GM19468 (cell line): Measurements from ENCODE around the gene ACIN1.

Source experiments
- ATAC-seq: cut with Tn5 transposase; IDR thresholded peaks from one replicate; pipeline ENCODE4 v1.9.1; 2021; ENCODE audit warnings: mild to moderate bottlenecking, moderate library complexity, moderate number of reproducible peaks; ENCODE audit not compliant: unreplicated experiment; ENCODE audit errors: extremely low read depth

The ACIN1 gene

DNA sequence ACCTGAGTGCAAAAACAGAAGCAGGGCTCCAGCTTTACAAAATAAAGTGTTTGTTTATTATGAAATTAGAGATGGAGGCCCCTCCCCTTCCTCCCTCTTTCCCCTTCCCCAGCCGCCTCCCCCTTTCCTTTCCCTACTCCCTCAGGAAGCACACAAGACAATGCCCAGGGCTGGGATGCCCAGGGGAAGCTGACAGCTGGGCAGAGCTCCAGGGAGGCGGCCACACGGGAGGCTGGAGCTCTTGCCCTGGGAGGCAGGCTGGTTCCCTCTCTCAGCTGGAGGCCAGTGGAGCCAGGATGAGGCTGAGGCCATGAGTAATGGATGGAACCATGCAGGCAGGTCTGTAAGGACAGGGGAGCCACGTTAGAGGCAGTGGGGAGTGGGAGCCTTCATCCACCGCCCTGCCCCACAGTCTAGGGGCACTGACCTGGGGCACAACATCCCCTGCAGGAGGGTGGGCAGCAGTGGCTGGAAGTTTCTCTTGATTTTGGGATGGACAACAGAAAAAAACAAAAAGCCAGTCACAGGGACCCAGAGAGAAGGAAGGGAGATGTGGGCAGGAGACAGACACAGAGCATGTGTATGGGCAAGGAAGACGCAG, 47.8 kb downstream of the ACIN1 start:
- no peak for ATAC-seq

DNA sequence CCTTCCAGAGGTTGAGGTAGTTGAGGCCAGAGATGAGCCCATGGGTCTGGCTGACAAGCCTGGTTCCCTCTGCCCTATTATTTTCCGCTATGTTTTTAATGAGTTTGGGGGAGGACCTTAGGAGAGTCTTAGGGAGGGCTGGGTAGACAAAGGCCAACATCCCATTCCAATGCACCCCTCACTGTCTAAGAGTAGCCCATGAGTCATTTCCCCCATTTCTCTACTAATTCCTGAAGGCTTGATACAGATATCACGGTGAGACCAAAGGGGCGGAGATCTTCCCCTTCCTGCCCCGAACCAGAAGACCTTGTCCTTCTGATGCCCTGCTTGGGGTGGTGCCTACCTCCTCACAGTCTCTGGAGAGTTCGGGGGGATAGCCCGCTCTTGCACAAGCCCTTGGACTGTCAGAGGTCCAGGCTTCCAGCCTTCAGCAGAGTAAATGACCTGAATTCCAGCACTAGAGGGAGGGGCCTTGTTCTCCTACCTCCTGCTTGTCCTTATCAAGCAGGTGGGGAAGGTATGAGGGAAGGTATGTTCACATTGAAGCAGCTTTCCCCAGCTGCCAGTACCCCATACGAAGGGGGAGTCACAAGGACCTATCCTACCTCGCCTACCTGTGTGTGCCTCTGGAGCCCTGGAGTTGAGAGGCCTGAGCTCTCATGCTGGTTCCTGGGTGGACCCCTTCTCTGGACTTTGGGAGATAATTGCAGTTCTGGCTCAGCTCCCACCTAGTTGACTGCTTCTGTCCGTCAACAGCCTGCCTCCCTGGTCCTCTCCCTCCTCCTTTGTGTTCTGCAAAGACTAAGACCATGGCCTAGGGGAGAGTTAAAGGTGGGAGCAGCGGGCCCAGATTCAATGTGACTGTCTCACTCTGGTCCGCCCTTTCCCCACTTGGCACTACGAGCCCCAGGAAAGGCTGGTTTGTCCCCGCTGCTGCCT, 49.2 kb downstream of the ACIN1 start:
- no peak for ATAC-seq

DNA sequence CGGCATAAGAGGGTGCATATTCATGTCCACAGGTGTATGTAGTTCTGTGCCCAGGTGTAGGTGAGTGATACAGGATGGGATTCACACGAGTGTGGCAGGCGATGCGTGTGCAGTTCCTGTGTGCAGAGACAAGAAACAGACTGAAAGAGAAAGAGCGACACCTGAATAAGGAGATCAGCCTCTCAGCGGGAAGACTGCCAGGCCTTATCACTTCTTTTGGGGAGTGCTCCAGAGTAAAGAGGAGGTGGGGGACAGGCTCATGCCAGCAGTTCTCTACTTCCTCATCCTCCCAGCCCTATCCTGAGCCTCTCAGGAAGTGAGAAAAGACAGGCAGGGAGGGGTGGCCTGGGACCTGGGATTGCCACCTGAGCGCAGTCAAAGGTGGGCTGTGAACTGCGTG, 50.1 kb downstream of the ACIN1 start:
- ATAC-seq: no peak

DNA sequence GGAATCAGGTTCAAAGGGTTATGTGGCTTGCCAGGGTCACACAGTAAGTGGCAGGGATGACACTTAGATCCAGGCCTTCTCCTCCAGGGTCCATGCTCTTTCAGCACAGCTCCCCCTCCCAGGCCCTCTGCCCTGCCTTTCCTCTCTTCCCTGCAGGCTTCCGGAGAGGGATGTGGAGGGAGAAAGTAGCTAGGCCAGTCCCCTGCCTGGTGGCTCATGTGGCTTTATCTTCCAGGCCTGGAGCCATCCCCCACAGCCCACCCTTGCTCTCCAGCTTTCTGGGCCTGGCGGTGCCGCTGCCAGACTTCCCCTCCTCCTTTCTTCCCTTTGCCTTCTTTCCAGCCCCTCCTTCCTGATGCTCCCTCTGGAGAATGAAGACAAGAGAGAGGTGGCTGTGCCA, 51.2 kb downstream of the ACIN1 start:
- ATAC-seq: no peak

DNA sequence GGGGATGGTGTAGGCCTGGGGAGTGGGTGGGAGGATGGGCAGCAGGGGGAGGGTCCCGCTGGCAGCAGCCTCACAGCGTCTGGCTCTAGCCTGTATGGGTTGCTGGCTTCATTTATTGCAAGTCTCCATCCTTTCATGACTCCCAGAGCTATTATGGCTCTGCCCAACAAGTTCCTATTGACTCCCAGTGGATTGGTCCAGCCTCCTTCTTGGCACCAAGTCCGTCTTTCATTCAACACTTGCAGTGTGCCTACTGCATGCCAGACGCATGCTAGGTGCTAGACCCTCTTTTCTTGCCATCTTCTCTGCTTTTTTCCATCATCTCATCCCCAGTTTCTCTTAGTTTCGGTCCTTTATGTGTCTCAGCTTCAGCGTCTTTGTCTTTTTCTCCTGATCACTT, 51.8 kb downstream of the ACIN1 start:
- ATAC-seq: no peak

DNA sequence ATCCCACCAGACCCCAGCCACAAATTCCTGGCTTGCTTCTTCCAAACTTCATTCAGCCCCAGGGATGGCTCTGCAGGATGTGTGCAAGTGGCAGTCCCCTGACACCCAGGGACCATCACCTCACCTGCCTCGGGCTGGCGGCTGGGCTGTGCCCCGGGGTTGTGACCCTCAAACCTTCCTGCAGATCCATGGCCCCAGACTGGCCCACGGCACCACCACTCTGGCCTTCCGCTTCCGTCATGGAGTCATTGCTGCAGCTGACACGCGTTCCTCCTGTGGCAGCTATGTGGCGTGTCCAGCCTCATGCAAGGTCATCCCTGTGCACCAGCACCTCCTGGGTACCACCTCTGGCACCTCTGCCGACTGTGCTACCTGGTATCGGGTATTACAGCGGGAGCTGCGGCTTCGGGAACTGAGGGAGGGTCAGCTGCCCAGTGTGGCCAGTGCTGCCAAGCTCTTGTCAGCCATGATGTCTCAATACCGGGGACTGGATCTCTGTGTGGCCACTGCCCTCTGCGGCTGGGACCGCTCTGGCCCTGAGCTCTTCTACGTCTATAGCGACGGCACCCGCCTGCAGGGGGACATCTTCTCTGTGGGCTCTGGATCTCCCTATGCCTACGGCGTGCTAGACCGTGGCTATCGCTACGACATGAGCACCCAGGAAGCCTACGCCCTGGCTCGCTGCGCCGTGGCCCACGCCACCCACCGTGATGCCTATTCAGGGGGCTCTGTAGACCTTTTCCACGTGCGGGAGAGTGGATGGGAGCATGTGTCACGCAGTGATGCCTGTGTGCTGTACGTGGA, 52.6 kb downstream of the ACIN1 start, which contains the start of gene PSMB11:
Gene PSMB11, plus strand, starts transcription at position 51 of the 804 bp plus-strand sequence. Its CDS starts 14 bp downstream, at position 65.
- no peak for ATAC-seq

DNA sequence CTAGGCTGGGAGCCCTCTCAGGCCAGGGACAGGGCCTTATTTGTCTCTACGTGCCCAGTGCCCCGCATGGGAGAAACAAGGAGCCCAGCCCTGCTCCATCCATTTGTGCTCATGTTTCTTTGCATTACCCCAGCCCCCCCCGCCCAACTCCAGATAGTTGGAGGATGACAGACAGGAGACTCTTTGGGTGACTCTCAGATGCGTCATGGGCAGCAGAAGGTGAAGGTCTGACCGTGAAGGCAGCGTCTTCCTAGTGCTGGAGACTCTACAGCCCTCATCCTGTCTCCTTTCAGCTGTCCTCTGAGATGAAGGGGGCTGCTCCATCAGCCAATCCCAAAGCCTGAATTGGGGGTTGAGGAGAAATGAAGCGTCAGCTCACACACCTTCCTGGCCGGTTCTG, 53.2 kb downstream of the ACIN1 start:
- ATAC-seq: no peak

DNA sequence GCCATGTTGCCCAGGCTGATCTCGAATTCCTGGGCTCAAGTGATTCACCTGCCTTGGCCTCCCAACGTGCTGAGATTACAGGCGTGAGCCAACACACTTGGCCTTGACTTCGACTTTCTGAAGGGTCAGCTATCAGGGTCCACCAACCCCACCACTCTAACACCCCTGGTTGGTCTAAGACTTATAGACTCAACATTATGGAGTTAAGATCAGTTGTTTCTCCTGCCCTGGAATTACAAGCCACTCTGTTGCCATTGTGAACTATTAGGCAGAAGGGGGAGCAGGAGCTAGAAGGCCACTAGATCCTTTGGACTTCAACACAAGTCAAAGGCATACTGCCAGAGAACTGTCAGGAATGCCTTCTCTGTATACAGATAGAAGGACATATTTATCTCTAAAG, 54.8 kb downstream of the ACIN1 start:
- ATAC-seq: no peak

GRCh38 chr14:23035303-23036144, 59.4 kb downstream of the ACIN1 start:
- no peak for ATAC-seq

- ATAC-seq: peak; percentile 86
These were observed 60.2 kb downstream of the ACIN1 start, which contains the start of gene PSMB5 for GRCh38 chr14:23034498-23035302. Gene PSMB5 (minus strand): TSS chr14:23034900. CDS start chr14:23034881, 19 bp downstream.

DNA sequence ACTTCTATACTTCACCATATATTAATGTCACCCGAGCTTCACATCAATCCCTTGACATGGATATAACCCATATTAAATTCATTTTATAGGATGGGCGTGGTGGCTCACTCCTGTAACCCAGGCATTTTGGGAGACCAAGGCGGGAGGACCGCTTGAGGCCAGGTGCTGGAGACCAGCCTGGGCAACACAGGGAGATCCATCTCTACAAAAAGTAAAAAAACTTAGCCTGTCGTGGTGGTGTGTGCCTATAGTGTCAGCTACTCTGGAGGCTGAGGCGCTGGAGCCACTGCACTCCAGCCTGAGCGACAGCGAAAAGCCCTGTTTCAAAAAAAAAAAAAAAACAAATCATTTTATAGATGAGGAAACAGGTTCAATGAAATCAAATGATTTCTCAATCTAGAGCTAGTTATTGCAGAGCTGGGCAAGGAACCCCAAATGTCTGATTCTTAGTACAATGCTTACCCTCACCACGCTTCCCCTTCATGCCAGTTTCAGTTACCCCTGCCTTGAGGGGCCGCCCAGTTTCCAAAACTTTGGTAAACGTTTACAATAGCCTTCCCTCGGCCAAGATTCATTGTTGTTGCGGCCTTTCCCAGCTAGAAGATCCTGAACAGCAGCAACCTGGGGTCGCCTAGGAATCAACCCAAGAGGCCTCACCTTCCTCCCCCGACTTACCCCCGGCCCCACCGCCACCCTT, 61.0 kb downstream of the ACIN1 start:
- no peak for ATAC-seq

DNA sequence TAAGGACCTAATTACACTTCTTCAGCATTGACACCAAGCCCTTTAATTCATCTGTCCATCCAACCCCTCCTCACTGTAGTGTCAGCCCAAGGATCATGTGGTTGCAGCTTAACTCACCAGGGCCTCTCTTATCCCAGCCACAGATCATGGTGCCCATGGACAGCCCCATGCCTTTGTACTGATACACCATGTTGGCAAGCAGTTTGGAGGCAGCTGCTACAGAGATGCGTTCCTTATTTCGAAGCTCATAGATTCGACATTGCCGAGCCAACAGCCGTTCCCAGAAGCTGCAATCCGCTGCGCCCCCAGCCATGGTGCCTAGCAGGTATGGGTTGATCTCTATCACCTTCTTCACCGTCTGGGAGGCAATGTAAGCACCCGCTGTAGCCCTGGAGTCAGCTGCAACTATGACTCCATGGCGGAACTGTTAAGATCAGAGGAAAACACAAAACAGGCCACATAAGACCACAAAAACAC, 61.6 kb downstream of the ACIN1 start:
- ATAC-seq: no peak

DNA sequence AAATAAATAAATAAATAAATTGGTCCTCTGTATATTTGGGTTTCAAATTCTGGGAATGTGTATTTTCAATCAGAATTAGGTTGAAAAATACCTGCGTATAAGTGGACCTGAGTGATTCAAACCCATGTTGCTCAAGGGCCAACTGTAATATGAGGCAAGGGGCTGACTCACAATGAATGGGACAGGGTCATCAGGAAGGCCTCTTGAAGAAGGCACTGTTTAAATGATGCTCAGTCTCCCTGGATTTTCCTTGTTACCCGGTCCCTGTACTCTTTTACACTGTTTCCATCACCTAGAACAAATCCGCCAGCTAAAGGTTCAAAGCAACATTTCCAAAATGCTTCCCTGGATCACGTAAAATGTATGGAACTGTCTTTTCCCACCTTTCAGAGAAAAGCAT, 64.0 kb downstream of the ACIN1 start:
- ATAC-seq: no peak

- no peak for ATAC-seq
These were observed 66.1 kb downstream of the ACIN1 start for GRCh38 chr14:23028799-23029198.

GRCh38 chr14:23025151-23025814, 69.7 kb downstream of the ACIN1 start:
- no peak for ATAC-seq

DNA sequence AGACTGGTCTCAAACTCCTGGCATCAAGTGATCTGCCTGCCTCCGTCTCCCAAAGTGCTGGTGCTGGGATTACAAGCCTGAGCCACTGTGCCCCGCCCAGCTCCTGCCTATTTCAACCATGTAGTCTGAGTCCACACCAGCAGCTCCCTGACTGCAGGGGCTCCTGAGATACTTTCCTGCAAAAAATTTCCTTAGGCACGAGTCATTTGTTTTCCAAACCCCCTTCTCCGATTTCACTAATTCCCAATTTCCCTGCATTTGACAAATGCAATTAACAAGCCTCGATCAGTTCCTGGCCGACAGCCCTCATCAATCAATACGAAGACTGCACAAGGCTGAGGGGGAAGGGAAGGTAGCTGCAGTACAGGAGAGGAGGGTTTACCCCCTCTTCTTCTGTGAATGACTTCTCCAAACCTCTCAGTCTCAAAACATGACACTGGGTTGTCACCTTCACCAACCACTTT, 70.3 kb downstream of the ACIN1 start:
- no peak for ATAC-seq

- no peak for ATAC-seq
These were observed 71.2 kb downstream of the ACIN1 start for GRCh38 chr14:23023795-23024152.
